Mucosa of stomach (tissue), 1 donor: ENCODE measurements around the gene EPB41L4A.

Experiments
- H3K27me3 ChIP-seq: one replicate; pipeline ENCODE4 v1.7.0; 2013; ENCODE audit warnings: mild to moderate bottlenecking, low read length; ENCODE audit not compliant: control insufficient read depth, insufficient read depth
- H3K36me3 ChIP-seq: one replicate; pipeline ENCODE4 v1.7.0; 2013; ENCODE audit warnings: low read length; ENCODE audit not compliant: control insufficient read depth, insufficient read depth
- H3K4me1 ChIP-seq: one replicate; pipeline ENCODE4 v1.7.0; 2013; ENCODE audit warnings: mild to moderate bottlenecking, low read length; ENCODE audit not compliant: control insufficient read depth, insufficient read depth
- H3K4me3 ChIP-seq: one replicate; pipeline ENCODE4 v1.7.0; 2013; ENCODE audit warnings: low read length
- H3K9ac ChIP-seq: one replicate; pipeline ENCODE4 v1.7.0; 2013; ENCODE audit warnings: mild to moderate bottlenecking, low read length, moderate library complexity
- H3K9me3 ChIP-seq: one replicate; pipeline ENCODE4 v1.7.0; 2013; ENCODE audit warnings: mild to moderate bottlenecking, low read length, moderate library complexity; ENCODE audit not compliant: control insufficient read depth
- donor health status: Pancreatic carcinoma.

EPB41L4A gene

DNA sequence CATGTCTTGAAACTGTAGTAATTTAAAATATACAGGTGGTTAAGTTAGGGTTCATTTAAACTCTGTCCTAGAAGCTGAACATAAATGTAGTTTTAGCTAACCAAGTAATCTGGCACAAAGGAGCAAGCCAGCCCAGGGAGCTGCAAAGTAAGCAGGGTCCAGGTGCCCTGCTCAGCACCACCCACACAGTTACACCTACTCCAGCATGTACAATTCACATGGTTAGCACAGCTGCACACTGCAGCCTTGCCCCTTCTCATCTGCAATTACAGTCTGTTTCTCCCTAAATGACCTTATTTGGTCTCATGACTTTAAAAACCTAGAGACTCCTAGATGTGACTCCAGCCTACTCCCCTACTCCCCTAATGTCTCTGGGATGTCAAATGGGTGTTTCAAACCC is 128.4 kb downstream of the EPB41L4A start:
- H3K4me3 ChIP-seq = no peak overlapping the region
- H3K9ac ChIP-seq = no peak overlapping the region
- no peaks in the 10 kb centered on the region for H3K36me3 ChIP-seq
- H3K9me3 ChIP-seq = no peaks in the 10 kb centered on the region
- H3K4me1 ChIP-seq = no peaks in the 10 kb centered on the region
- H3K27me3 ChIP-seq = no peaks in the 10 kb centered on the region

DNA sequence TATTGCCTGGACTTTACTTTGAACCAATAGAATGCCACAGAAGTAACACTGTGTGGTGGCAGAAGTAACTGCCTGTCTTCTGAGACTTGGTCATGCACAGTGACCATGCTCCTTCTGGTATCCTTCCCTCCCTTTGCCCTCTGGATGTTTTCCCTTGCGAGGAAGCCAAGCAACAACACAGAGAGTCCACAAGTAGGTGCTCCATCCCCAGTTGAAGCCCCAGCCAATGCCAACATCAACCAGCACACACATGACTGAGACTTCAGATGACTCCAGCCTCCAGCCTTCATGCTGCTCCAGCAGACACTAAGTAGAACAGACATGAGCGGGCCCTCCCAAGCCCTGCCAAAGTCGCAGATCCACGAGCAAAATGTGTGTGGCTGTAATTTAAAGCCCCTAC is 129.6 kb downstream of the EPB41L4A start:
- Histone ChIP-seq H3K27me3 (no peaks in the 10 kb centered on the region), H3K9me3 (no peaks in the 10 kb centered on the region), H3K9ac (no peak overlapping the region), H3K4me1 (no peaks in the 10 kb centered on the region), H3K4me3 (no peak overlapping the region), H3K36me3 (no peaks in the 10 kb centered on the region)

GRCh38 chr5:112283943-112284929 is 134.8 kb downstream of the EPB41L4A start:
- Histone ChIP-seq H3K4me3 (no peak overlapping the region), H3K9me3 (no peaks in the 10 kb centered on the region), H3K4me1 (no peaks in the 10 kb centered on the region), H3K9ac (no peak overlapping the region), H3K27me3 (no peaks in the 10 kb centered on the region), H3K36me3 (no peaks in the 10 kb centered on the region)

DNA sequence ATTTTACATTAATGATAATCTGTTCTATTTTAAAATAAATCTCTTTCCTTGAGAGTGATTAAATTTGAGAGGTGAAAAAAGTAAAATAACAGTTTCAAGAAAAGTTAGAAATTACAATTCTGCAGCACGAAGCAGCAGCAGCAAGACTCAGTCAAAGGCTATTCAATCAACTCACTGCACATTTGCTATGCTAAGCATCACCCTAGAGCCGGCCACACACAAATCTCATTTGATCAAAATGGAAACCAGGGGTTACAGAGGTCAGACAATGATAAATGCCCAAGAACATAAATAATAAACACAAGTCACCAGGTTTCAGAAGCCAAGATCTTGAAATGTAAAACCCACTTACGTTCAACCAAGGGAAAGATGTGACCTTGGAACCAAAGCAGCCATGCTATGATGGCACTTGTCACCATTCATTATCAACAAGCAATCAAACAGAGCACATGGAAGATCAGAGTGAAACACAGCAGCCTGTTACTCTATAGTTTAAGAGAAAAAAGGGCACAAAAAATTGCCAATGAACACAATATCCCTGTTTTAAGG is 136.0 kb downstream of the EPB41L4A start:
- Histone ChIP-seq H3K9ac (no peak overlapping the region), H3K4me1 (no peaks in the 10 kb centered on the region), H3K9me3 (no peaks in the 10 kb centered on the region), H3K27me3 (no peaks in the 10 kb centered on the region), H3K36me3 (no peaks in the 10 kb centered on the region), H3K4me3 (no peak overlapping the region)

- H3K9me3 ChIP-seq = no peaks in the 10 kb centered on the region
- H3K36me3 ChIP-seq = no peaks in the 10 kb centered on the region
- H3K9ac ChIP-seq = no peak overlapping the region
- no peaks in the 10 kb centered on the region for H3K27me3 ChIP-seq
- no peaks in the 10 kb centered on the region for H3K4me1 ChIP-seq
- H3K4me3 ChIP-seq = no peak overlapping the region
Observed at GRCh38 chr5:112279082-112279481, 140.0 kb downstream of the EPB41L4A start.

- Histone ChIP-seq H3K9me3 (no peaks in the 10 kb centered on the region), H3K9ac (no peak overlapping the region), H3K4me3 (no peak overlapping the region), H3K27me3 (no peaks in the 10 kb centered on the region), H3K4me1 (no peaks in the 10 kb centered on the region), H3K36me3 (no peaks in the 10 kb centered on the region)
Observed at GRCh38 chr5:112276991-112277390, 142.1 kb downstream of the EPB41L4A start.

DNA sequence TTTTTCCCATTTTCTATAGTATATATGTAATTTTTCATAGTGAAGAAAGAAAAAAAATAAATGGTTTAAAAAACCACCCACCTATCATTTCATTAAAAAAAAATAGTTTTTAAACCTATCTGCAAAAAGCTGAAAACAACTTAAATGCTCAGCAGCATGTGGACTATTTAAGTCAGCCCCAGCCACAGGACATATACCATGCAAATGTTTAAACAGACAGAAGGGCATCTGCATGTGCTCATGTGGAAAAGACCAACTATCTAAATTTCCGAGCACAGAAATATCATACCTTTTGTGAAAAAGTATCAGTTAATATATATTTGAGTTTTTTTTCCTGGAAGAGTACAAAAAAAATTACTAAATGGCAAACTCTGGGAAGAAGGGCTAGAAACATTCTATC is 143.4 kb downstream of the EPB41L4A start:
- no peaks in the 10 kb centered on the region for H3K4me1 ChIP-seq
- no peaks in the 10 kb centered on the region for H3K9me3 ChIP-seq
- no peak overlapping the region for H3K4me3 ChIP-seq
- no peaks in the 10 kb centered on the region for H3K27me3 ChIP-seq
- no peaks in the 10 kb centered on the region for H3K36me3 ChIP-seq
- H3K9ac ChIP-seq = no peak overlapping the region

DNA sequence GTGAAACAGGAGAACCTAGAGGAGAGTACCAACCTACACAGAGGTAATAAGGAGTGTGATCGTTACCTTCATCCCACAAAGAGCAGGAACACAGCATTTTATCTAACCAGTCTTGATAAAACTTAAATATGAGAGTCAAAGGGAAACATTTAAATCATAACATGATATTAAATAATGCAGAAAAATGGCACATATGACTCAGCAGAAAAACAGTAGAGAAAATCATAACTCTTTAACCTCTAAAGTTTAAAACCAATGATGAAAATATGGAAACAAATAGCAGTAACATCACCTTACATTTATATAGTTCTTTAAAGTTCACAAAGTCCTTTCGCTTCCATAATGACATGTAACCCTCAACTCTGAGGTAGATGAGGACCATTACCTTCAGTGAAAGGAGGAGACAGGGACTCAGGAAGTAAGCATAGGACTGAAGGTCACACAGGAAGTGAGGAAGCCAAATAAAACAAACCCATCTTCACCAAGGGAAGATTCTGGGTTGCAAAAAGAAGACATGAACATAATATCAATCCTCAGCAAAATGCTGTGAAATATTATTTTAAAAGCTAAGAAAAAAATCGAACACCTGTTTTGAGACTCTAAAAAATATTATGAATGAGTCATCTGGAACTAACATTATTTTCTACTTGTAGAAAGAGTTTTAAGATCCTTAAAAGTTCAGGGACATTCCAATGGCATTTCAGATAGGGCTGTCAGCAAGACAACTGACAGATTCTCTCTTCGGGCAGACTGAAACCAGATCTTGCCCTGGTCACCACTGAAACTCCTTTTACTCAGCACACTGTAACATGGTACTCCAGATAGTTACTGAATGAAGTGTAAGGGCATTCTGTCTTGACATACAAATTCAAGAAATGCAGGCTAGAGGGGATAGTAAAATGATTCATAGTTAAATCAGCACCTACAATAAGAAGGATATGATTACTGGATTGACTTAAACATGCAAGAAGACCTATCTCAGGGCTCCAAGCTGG is 148.5 kb downstream of the EPB41L4A start:
- Histone ChIP-seq H3K36me3 (no peaks in the 10 kb centered on the region), H3K9me3 (no peaks in the 10 kb centered on the region), H3K27me3 (no peaks in the 10 kb centered on the region), H3K4me1 (no peaks in the 10 kb centered on the region), H3K4me3 (no peak overlapping the region), H3K9ac (no peak overlapping the region)

DNA sequence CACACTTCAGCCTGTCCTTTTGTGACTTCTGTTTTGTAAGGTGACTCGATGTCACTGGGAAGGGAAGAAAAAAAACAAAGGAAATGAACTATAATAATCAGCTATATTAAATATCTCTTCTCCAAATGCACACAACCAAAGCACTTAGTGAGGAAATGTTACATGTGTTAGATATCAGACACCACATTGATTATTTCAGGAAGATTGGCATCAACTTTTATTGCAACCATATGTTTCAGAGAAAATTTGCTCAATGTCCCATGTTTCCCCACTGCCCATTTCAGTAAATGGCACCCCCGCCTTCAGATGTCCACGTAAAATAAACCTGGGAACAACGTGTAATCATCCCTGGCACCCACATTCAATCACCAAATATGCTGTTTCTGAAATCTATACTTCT is 151.8 kb downstream of the EPB41L4A start:
- Histone ChIP-seq H3K4me1 (no peaks in the 10 kb centered on the region), H3K4me3 (no peak overlapping the region)

DNA sequence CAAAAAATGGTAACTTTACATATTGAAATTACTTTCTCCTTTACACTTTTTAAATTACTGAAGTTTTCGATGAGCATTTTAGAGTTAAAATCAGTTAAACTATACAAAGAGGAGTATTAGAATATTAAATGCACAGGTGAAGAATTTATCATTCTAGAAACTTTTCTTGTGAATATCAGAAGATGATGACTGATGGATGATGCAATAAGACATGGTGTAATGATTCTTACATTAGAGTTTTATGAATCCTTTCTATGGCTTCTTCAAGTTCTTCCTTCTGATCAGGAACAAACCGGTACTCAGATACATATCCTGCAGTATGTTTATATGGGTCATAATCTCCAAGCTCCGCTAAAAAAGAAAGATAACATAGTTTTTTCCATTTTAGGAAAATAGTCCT is 154.4 kb downstream of the EPB41L4A start:
- no peak overlapping the region for H3K4me3 ChIP-seq
- H3K9ac ChIP-seq = no peak overlapping the region
- H3K9me3 ChIP-seq = no peaks in the 10 kb centered on the region
- no peaks in the 10 kb centered on the region for H3K36me3 ChIP-seq
- H3K27me3 ChIP-seq = no peaks in the 10 kb centered on the region
- no peaks in the 10 kb centered on the region for H3K4me1 ChIP-seq

More for the DNA sequence above, 151.8 kb downstream of the EPB41L4A start:
- Histone ChIP-seq H3K36me3 (no peaks in the 10 kb centered on the region), H3K9ac (no peak overlapping the region), H3K27me3 (no peaks in the 10 kb centered on the region), H3K9me3 (no peaks in the 10 kb centered on the region)

- H3K36me3 ChIP-seq = no peaks in the 10 kb centered on the region
- no peaks in the 10 kb centered on the region for H3K9me3 ChIP-seq
- H3K9ac ChIP-seq = no peak overlapping the region
- no peak overlapping the region for H3K4me3 ChIP-seq
- no peaks in the 10 kb centered on the region for H3K4me1 ChIP-seq
- no peaks in the 10 kb centered on the region for H3K27me3 ChIP-seq
Observed at GRCh38 chr5:112264151-112264550, 154.9 kb downstream of the EPB41L4A start.
